ENCODE measurements around the gene SLC6A19. TPM values are rescaled to one million over a fixed set of nuclear protein-coding genes. Genes with fewer than 3 reads are reported as not detected.

Gene SLC6A19
- total RNA-seq, 4 donors from 2014 or later: not detected

DNA sequence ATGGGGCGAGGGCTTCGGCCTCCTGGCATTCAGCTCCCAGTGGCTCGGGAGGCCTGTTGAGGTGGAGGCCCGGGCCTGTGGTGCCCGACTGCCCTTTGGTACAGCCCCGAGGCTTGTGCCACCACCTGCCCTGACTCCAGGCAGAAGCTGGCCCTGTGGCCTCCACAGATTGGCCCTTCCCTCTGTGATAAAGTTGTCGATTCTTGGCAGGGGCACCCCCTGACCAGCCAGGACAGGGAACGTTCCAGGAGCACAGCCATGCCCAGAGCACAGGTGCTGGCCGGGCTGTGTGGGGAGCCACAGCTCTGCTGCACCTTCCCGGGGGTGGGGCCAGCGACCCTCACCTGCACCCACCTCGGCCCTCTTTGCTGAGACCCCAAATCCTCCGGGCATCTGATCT, 56.4 kb downstream of the SLC6A19 start:
- TF ChIP-seq, protein P1, sequence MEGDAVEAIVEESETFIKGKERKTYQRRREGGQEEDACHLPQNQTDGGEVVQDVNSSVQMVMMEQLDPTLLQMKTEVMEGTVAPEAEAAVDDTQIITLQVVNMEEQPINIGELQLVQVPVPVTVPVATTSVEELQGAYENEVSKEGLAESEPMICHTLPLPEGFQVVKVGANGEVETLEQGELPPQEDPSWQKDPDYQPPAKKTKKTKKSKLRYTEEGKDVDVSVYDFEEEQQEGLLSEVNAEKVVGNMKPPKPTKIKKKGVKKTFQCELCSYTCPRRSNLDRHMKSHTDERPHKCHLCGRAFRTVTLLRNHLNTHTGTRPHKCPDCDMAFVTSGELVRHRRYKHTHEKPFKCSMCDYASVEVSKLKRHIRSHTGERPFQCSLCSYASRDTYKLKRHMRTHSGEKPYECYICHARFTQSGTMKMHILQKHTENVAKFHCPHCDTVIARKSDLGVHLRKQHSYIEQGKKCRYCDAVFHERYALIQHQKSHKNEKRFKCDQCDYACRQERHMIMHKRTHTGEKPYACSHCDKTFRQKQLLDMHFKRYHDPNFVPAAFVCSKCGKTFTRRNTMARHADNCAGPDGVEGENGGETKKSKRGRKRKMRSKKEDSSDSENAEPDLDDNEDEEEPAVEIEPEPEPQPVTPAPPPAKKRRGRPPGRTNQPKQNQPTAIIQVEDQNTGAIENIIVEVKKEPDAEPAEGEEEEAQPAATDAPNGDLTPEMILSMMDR (IDR thresholded peaks at IDR 0.05; ENCODE audit: low read depth): no peak

DNA sequence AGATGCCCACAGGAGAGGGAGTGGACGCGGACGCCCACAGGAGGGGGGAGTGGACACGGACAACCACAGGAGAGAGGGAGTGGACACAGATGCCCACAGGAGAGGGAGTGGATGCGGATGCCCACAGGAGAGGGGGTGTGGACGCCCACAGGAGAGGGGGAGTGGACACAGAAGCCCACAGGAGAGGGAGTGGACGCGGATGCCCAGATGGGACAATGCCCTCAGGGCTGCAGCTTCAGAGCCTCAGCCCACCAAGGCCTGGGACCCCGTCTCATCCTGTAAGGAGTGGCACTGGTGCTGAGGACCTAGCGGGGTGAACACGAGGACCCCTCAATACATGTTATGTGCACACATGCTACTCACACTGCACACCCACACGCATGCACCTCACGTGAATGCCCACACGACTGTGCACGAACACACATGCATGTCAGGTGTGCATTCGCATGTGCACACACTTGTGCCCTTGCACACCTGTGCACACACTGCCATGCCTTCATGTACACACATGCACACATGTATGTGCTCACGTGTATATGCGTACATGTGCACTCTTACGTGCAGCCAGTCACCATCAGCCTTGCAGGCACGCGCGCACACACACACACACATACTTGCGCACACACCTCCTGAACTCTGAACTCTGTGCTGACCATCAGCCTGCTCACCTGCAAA, 58.5 kb downstream of the SLC6A19 start:
- TF ChIP-seq, protein P1 (IDR thresholded peaks at IDR 0.05; ENCODE audit: low read depth): no peak

DNA sequence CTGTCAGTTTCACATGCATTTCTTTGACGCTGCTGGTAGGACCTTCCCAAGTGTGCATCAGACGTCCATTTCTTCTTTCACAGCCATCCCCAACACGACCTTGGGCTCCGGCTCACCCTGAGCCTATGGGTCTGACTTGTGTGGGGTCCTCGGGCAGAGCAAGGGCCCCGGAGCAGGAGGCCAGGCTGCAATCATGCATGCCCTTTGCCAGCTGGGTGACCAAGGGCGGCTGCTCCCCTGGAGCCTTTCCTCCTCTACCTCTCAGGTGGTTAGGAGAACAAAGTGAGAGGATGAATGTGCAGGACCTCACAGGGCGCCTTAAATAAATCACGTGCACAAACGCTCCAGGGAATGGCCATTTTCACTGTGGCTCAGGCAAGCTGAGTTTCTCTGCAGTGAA, 60.2 kb downstream of the SLC6A19 start:
- TF ChIP-seq, protein P1 (IDR thresholded peaks at IDR 0.05; ENCODE audit: low read depth): no peak

DNA sequence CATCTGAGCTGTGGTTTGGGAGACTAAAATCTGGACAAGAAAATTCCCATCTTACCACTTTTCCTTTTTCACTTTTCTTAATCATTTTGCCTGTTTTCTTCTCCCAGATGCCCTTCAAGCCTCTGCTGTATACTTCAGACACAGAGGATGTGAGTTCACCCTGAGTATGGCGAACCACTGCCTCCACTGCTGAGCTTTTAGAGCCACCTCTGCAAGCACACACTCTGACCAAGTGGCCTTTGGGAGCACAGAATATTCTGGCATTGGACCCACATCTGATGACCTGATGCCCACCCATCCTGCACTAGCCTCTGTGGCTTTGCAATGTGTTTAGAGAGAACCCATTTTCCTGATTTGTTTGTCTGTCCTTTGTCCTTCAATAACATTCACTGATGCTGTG, 61.0 kb downstream of the SLC6A19 start:
- TF ChIP-seq, protein P1 (IDR thresholded peaks at IDR 0.05; ENCODE audit: low read depth): no peak

DNA sequence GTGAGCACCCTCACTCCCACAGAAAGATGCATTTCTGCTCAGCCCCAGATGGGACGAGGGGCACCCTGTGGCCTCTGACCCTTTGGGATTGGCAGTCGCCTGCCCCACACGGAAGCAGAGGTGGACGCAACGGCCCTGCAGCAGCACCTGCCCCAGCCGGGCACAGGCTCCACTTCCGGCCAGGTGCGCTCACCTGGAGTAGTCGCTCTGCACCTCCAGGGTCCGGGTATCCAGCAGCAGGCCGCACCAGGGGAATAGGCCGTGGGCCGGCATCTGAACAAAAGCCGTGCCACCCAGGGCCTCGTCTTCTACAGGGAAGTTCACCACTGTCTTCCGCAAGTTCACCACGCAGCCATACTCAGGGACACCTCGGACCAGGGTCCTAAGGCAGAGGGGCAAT, 62.8 kb downstream of the SLC6A19 start:
- TF ChIP-seq, protein P1 (IDR thresholded peaks at IDR 0.05; ENCODE audit: low read depth): no peak

DNA sequence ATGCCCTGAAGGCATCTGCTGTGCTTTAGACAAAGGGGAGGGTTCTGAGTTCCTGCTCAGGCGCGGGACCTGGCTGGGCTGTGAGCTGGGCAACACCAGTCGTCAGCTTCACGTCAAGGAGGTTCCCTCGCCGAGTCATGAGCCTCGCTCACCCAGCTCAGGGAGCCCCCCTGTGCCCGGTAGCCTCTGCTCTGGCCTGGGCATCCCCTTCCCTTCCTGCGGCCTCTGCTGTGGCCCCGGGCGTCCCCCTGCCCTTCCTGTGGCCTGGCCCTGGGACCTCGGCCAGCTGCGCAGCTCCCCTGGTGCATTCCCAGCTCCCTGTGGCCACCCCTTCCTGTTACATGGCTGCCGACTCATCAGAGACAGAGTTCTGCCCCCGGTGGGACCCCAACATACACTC, 63.6 kb downstream of the SLC6A19 start:
- TF ChIP-seq, protein P1 (IDR thresholded peaks at IDR 0.05; ENCODE audit: low read depth): no peak

DNA sequence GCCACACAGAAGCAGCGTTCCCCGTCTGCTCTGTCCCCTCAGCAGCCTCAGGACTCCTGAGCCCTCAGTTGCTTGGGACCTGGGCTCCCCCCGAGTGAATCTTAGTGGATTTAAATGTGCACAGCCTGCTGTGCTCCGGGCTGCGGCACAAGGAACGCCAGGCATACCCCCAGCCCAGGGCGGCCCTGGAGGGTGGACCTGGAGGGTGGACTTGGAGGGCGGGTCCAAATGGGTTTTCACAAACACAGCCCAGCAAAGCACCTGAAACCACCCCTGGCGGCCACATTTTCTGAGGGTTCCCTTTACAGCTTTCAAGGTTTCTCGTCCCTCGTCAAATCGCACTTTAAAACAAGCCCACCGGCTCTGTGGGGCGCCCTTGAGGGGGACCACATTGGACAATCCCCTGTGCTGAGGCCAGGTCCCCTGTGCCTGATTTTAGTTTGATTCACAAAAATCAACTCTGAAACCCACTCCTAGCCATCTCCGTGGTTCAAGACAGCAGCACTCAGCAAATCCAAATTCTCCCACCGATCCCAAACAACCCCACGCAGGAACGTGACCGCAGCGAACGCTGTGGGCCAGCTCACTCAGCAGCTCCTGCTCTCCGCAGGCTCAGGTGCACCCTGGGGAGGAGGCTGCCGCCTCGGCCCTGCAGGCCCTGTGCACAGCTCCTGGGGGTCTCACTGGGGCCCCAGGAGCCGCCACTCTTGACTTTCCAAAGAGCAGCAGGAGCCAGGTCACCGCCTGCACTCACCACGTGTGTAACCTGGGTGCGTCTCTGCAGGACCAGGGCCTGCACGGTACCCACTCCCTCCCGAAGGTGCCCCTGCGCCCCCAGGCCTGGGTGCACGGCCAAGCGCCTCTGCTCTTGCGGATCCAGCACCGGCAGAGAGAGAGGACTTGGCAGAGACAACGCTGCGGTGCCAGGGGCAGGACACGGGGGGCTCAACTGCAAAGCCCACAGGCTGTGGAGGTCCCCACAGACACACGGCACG, 64.4 kb downstream of the SLC6A19 start:
- TF ChIP-seq, protein P1 (IDR thresholded peaks at IDR 0.05; ENCODE audit: low read depth): no peak
